Measurements from ENCODE around the gene BBOF1.

GRCh38 chr14:74083161-74083560 is 64.0 kb downstream of the BBOF1 start:
- no peak for TF ChIP-seq CBFA2T3 (IDR thresholded peaks at IDR 0.05)
- TF ChIP-seq RFX5 (IDR thresholded peaks at IDR 0.05; ENCODE audit: low read depth, low read length), result no peak
- TF ChIP-seq ZFX (CRISPR knock-in tag; IDR thresholded peaks at IDR 0.05), result no peak

Data from K562 (cell line).